ENCODE data around the gene MICAL2. TPM values are rescaled to one million over a fixed set of nuclear protein-coding genes. Genes with fewer than 3 reads are reported as not detected.
A peak's percentile ranks its signal among the peaks of the same experiment; 100 is the strongest.

Gene MICAL2
- total RNA-seq, 4 donors from 2014 or later = 109 to 197 (median 183) TPM

- peak in 1 of 3 donors; percentile 18 for DNase-seq
- H3K4me1 ChIP-seq = no peaks in the 10 kb centered on the region
- TF ChIP-seq POLR2A (IDR thresholded peaks at IDR 0.05) = no peak
- TF ChIP-seq, protein P1, sequence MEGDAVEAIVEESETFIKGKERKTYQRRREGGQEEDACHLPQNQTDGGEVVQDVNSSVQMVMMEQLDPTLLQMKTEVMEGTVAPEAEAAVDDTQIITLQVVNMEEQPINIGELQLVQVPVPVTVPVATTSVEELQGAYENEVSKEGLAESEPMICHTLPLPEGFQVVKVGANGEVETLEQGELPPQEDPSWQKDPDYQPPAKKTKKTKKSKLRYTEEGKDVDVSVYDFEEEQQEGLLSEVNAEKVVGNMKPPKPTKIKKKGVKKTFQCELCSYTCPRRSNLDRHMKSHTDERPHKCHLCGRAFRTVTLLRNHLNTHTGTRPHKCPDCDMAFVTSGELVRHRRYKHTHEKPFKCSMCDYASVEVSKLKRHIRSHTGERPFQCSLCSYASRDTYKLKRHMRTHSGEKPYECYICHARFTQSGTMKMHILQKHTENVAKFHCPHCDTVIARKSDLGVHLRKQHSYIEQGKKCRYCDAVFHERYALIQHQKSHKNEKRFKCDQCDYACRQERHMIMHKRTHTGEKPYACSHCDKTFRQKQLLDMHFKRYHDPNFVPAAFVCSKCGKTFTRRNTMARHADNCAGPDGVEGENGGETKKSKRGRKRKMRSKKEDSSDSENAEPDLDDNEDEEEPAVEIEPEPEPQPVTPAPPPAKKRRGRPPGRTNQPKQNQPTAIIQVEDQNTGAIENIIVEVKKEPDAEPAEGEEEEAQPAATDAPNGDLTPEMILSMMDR (IDR thresholded peaks at IDR 0.05) = no peak
- no peaks in the 10 kb centered on the region for H3K9me3 ChIP-seq
- H3K27me3 ChIP-seq = no peaks in the 10 kb centered on the region
- no peak overlapping the region for H3K4me3 ChIP-seq
- no peaks in the 10 kb centered on the region for H3K36me3 ChIP-seq
- H3K27ac ChIP-seq = no peak overlapping the region
Measured at GRCh38 chr11:12276356-12276755, 166.0 kb downstream of the MICAL2 start.

- no peak for TF ChIP-seq POLR2A (IDR thresholded peaks at IDR 0.05)
- TF ChIP-seq, protein P1 (IDR thresholded peaks at IDR 0.05) = no peak
- no peaks in the 10 kb centered on the region for H3K9me3 ChIP-seq
- no peaks in the 10 kb centered on the region for H3K27me3 ChIP-seq
- no peaks in the 10 kb centered on the region for H3K4me1 ChIP-seq
- no peak overlapping the region for H3K27ac ChIP-seq
- peak in 1 of 3 donors; percentile 10 for DNase-seq
- no peak overlapping the region for H3K4me3 ChIP-seq
- no peaks in the 10 kb centered on the region for H3K36me3 ChIP-seq
Measured at GRCh38 chr11:12276831-12277475, 166.6 kb downstream of the MICAL2 start.

DNA sequence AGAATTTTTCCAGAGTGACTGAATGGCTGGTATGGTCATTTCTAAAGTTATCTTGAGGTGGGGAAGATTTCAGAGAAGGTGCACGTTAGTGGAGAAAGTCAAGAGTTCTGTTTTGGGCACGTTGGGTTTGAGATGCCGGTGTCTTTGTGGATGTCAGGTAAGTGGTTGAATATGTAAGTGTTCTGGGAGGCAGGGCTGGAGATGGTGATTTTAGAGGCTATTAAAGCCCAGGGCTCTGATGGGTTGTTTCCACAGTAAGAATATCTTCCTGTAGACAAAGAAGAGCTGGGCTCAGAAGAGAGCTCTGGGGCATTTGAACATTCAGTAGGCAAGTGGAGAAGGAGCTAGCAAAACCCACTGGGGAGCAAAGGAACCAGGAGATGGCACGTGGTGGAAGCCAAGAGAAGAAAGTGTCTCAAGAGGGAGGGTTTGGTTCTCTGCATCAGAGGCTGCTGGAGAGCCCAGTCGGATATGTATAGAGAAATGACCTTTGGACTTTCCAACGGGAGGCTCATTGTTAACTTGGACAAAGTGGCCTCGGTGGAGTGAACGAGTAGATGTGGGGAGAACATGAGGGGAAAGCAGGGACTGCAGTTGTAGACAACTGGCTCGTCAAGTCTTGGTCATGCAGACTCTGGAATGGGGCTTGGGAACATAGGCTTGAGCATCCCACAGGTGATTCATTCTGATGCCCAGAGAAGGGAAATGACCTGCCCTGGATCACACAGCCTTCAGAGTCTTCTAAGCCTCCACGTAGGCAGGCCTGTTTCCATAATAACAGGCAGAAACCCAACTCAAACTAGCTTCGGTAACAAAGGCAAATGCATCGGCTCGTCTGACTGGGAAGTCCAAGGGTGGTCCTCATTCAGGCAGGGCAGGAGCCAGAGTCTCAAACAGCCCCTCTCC lies 168.6 kb downstream of the MICAL2 start:
- no peak for TF ChIP-seq POLR2A (IDR thresholded peaks at IDR 0.05)
- TF ChIP-seq, protein P1 (IDR thresholded peaks at IDR 0.05) = no peak
- peak in 1 of 3 donors; percentile 50 for DNase-seq
- Histone ChIP-seq H3K27ac (no peak overlapping the region), H3K4me1 (no peaks in the 10 kb centered on the region), H3K4me3 (no peak overlapping the region), H3K9me3 (no peaks in the 10 kb centered on the region), H3K36me3 (no peaks in the 10 kb centered on the region), H3K27me3 (no peaks in the 10 kb centered on the region)

- Histone ChIP-seq H3K27ac (no peak overlapping the region), H3K36me3 (no peaks in the 10 kb centered on the region), H3K27me3 (no peaks in the 10 kb centered on the region), H3K9me3 (no peaks in the 10 kb centered on the region), H3K4me1 (no peaks in the 10 kb centered on the region), H3K4me3 (no peak overlapping the region)
- TF ChIP-seq, protein P1 (IDR thresholded peaks at IDR 0.05) = no peak
- no peak for TF ChIP-seq POLR2A (IDR thresholded peaks at IDR 0.05)
- peak in 1 of 3 donors; percentile 21 for DNase-seq
Measured at GRCh38 chr11:12279672-12280108, 169.3 kb downstream of the MICAL2 start.

DNA sequence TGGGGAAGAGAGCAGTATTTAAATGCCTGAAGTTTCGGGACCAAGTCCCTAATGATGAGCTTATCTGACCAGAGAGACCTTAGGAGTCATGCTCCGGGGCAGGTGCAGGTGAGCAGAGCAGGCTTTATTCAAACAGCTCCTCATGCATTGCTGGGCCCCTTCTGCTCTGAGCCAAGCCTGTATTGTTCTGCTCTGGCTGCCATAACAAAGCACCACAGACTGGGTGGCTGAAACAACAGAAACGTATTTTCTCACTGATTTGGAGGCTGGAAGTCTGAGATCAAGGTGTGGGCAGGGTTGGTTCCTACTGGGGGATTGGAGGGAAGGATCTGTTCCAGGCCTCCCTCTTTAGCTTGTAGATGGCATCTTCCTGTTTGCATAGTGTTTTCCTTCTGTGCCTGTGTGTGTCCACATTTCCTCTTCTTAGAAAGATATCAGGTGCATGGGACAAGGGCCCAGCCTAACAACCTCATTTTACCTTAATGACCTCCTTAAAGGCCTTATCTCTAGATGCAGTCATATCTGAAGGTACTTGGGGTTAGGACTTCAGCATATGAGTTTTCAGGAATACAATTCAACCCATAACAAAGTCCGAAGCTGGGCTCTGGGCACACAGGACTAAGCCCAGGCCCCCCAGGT lies 169.9 kb downstream of the MICAL2 start:
- Histone ChIP-seq H3K27ac (no peak overlapping the region), H3K9me3 (no peaks in the 10 kb centered on the region), H3K27me3 (no peaks in the 10 kb centered on the region), H3K4me3 (no peak overlapping the region), H3K36me3 (no peaks in the 10 kb centered on the region), H3K4me1 (no peaks in the 10 kb centered on the region)
- TF ChIP-seq, protein P1 (IDR thresholded peaks at IDR 0.05) = no peak
- TF ChIP-seq POLR2A (IDR thresholded peaks at IDR 0.05) = no peak
- peak in 1 of 3 donors; percentile 36 for DNase-seq
